ENCODE data around the gene IRF2BPL.

Gene IRF2BPL

GRCh38 chr14:77003960-77004710 is 24.4 kb downstream of the IRF2BPL start:
- H3K4me3 ChIP-seq (ENCODE audit: low read length) = no peak overlapping the region
- peak; percentile 47 for DNase-seq (ENCODE audit: low read depth)
- no peak for TF ChIP-seq CTCF (IDR thresholded peaks at IDR 0.05; ENCODE audit: insufficient read depth, low read depth, low read length, missing control alignments)

DNA sequence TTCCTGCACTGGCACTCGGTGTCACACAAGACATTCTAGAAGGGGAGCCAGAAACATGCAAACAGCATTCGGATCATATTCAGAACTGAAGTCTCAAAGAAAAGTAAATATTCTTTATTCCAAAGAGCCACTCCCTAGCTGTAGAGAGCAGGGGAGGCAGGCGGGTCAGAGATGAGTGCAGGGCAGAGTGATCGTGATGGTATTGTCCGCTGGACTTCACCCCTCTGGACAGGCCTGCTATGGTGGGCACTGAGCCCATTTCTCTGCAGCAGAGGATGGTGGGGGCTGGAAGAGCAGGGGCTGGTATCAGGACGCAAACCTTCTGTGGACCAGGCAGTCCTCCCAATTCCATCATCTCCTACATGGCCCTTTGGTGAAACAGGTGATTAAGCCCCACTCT is 25.6 kb downstream of the IRF2BPL start:
- no peak for DNase-seq (ENCODE audit: low read depth)
- no peak overlapping the region for H3K4me3 ChIP-seq (ENCODE audit: low read length)
- no peak for TF ChIP-seq CTCF (IDR thresholded peaks at IDR 0.05; ENCODE audit: insufficient read depth, low read depth, low read length, missing control alignments)

DNA sequence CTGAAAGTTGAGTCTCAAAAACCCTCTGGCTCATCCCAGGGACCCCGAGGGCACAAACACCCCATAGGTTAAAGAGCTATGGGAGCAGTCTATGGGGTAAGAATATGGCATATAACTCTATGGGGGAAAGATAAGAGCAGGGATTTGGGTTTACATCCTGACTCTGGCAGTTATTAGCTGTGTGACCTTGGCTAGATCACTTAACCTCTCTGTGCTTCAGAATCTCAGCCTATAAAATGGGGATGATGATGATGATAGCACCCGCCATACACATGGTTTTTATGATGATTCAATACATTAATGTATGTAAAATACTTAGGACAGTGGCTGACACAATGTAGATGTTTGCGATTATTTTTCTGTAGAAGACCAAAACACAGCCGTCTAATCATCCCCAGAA is 26.2 kb downstream of the IRF2BPL start:
- no peak overlapping the region for H3K4me3 ChIP-seq (ENCODE audit: low read length)

GRCh38 chr14:77000340-77001270 is 27.9 kb downstream of the IRF2BPL start:
- no peak overlapping the region for H3K4me3 ChIP-seq (ENCODE audit: low read length)
- no peak for DNase-seq (ENCODE audit: low read depth)
- TF ChIP-seq CTCF (IDR thresholded peaks at IDR 0.05; ENCODE audit: insufficient read depth, low read depth, low read length, missing control alignments) = no peak

More for the DNA sequence above, 26.2 kb downstream of the IRF2BPL start:
- DNase-seq (ENCODE audit: low read depth) = no peak
- no peak for TF ChIP-seq CTCF (IDR thresholded peaks at IDR 0.05; ENCODE audit: insufficient read depth, low read depth, low read length, missing control alignments)

- no peak overlapping the region for H3K4me3 ChIP-seq (ENCODE audit: low read length)
- no peak for DNase-seq (ENCODE audit: low read depth)
- TF ChIP-seq CTCF (IDR thresholded peaks at IDR 0.05; ENCODE audit: insufficient read depth, low read depth, low read length, missing control alignments) = no peak
Observed at GRCh38 chr14:76998910-76999309, 29.6 kb downstream of the IRF2BPL start.

GRCh38 chr14:76997257-76997970 is 31.1 kb downstream of the IRF2BPL start:
- H3K4me3 ChIP-seq (ENCODE audit: low read length) = no peak overlapping the region
- no peak for TF ChIP-seq CTCF (IDR thresholded peaks at IDR 0.05; ENCODE audit: insufficient read depth, low read depth, low read length, missing control alignments)
- peak; percentile 66 for DNase-seq (ENCODE audit: low read depth)

Data from epithelial cell of esophagus (primary cell).